HL-60 (cell line): ENCODE data around the gene SEBOX.

ENCODE experiments used
- DNase-seq, 2 experiments: peaks; one replicate each; pipeline ENCODE4 v3.0.0-alpha.2; 2010 to 2020; ENCODE audit warnings: low read depth in 1 of 2, low spot score in 1 of 2
- H3K27ac ChIP-seq: fragments of 250-450 bp; sonication (Bioruptor Pico); replicated peaks from 2 replicates; pipeline ENCODE4 v1.5.1; 2020; ENCODE audit warnings: mild to moderate bottlenecking, moderate library complexity
- H3K27me3 ChIP-seq: fragments of 250-450 bp; sonication (Bioruptor Pico); 2 replicates; pipeline ENCODE4 v1.5.1; 2021; ENCODE audit warnings: mild to moderate bottlenecking, moderate library complexity; ENCODE audit not compliant: insufficient read depth, poor library complexity, severe bottlenecking
- H3K4me3 ChIP-seq: replicated peaks from 2 replicates; pipeline ENCODE4 v1.5.1; 2011; ENCODE audit warnings: mild to moderate bottlenecking, control low read depth, low read length; ENCODE audit not compliant: insufficient read depth
- CTCF ChIP-seq: IDR thresholded peaks from one replicate; pipeline ENCODE4 v1.5.1; 2011; ENCODE audit warnings: low read length, control low read depth, inconsistent platforms; ENCODE audit not compliant: insufficient read depth
- GABPA ChIP-seq: IDR thresholded peaks from 2 replicates; pipeline ENCODE4 v1.6.1; 2012; ENCODE audit warnings: low read depth
- POLR2AphosphoS5 ChIP-seq: IDR thresholded peaks from 2 replicates; pipeline ENCODE4 v1.6.1; 2012; ENCODE audit warnings: low read depth
- REST ChIP-seq: IDR thresholded peaks from 2 replicates; pipeline ENCODE4 v1.6.1; 2012; ENCODE audit warnings: low read depth; ENCODE audit not compliant: insufficient replicate concordance
- SPI1 ChIP-seq: IDR thresholded peaks from 2 replicates; pipeline ENCODE4 v1.6.1; 2012; ENCODE audit warnings: low read depth, mild to moderate bottlenecking, borderline replicate concordance

SEBOX gene

GRCh38 chr17:28379814-28380801 lies 15.1 kb upstream of the SEBOX start:
- H3K27ac ChIP-seq: no peak overlapping the region
- H3K27me3 ChIP-seq: peaks cover 18% of the 10 kb centered on the region

GRCh38 chr17:28372945-28373274 lies 7.9 kb upstream of the SEBOX start:
- Histone ChIP-seq H3K4me3 (no peak overlapping the region), H3K27ac (no peak overlapping the region), H3K27me3 (peaks cover 12% of the 10 kb centered on the region)
- TF ChIP-seq CTCF (no peak), REST (no peak), GABPA (no peak), SPI1 (no peak), POLR2AphosphoS5 (no peak)
- no peak for DNase-seq

More at GRCh38 chr17:28379814-28380801, 15.1 kb upstream of the SEBOX start:
- no peak for TF ChIP-seq SPI1
- TF ChIP-seq CTCF: no peak
- no peak for TF ChIP-seq REST
- no peak for TF ChIP-seq POLR2AphosphoS5
- TF ChIP-seq GABPA: no peak
- no peak overlapping the region for H3K4me3 ChIP-seq
- peak in 1 of 2 experiments; percentile 25 for DNase-seq

GRCh38 chr17:28372203-28372944 lies 7.4 kb upstream of the SEBOX start:
- peak; percentile 7 for TF ChIP-seq REST
- TF ChIP-seq SPI1: no peak
- DNase-seq: no peak
- Histone ChIP-seq H3K4me3 (no peak overlapping the region), H3K27me3 (peaks cover 12% of the 10 kb centered on the region), H3K27ac (no peak overlapping the region)
